GM10248 (cell line): ENCODE data around the gene MUL1.

Experiments
- CTCF ChIA-PET: fragments of 300-600 bp; sonication (Branson Sonifier 250); formaldehyde crosslinking; extraction: SDS; loops from one replicate; lab custom pipeline; 2021; ENCODE audit warnings: antibody characterized with exemption; lab: Yijun Ruan, JAX
- POLR2A ChIA-PET: fragments of 350-650 bp; sonication (Branson Sonifier 250); formaldehyde crosslinking; extraction: SDS; loops from one replicate; lab custom pipeline; 2020; ENCODE audit warnings: antibody characterized with exemption; lab: Yijun Ruan, JAX
- DNase-seq: peaks from one replicate; pipeline ENCODE4 v3.0.0; 2012; ENCODE audit errors: extremely low spot score
- CTCF ChIP-seq: IDR thresholded peaks from 2 replicates; pipeline ENCODE4 v1.5.1; 2012; ENCODE audit warnings: mild to moderate bottlenecking, low read depth; ENCODE audit errors: extremely low read depth, missing control alignments, control extremely low read depth

The MUL1 gene

GRCh38 chr1:20493839-20494608 lies 13.9 kb downstream of the MUL1 start:
- CTCF ChIA-PET = interaction anchor here (0.6 to 8.0 kb wide), 34 partner anchors 9 to 573 kb away, joined by 3 to 116 read pairs (median 4); partner anchors contain the start of genes CDA and MUL1
- POLR2A ChIA-PET = no interaction called here
- peak; percentile 98 for TF ChIP-seq CTCF
- peak; percentile 85 for DNase-seq

GRCh38 chr1:20493309-20493708 lies 14.6 kb downstream of the MUL1 start:
- no peak for TF ChIP-seq CTCF
- CTCF ChIA-PET = interaction anchor here (0.6 to 8.0 kb wide), 24 partner anchors 11 to 344 kb away, joined by 3 to 116 read pairs (median 5); no protein-coding TSS in a partner anchor
- POLR2A ChIA-PET = no interaction called here
- DNase-seq = no peak

GRCh38 chr1:20492751-20493150 lies 15.2 kb downstream of the MUL1 start:
- ChIA-PET POLR2A (no interaction called here), CTCF (interaction anchor here (1.1 to 8.0 kb wide), 7 partner anchors 11 to 277 kb away, joined by 3 to 116 read pairs (median 4); no protein-coding TSS in a partner anchor)
- no peak for DNase-seq
- no peak for TF ChIP-seq CTCF

- no peak for DNase-seq
- no peak for TF ChIP-seq CTCF
- CTCF ChIA-PET = interaction anchor here (1.1 to 8.0 kb wide), 5 partner anchors 10 to 340 kb away, joined by 4 to 116 read pairs (median 4); no protein-coding TSS in a partner anchor
- POLR2A ChIA-PET = no interaction called here
These were observed 16.1 kb downstream of the MUL1 start for GRCh38 chr1:20491866-20492265.

GRCh38 chr1:20491178-20491577 lies 16.8 kb downstream of the MUL1 start:
- CTCF ChIA-PET = interaction anchor here (1.4 to 8.0 kb wide), 4 partner anchors 115 to 339 kb away, joined by 4 to 116 read pairs (median 12); no protein-coding TSS in a partner anchor
- POLR2A ChIA-PET = no interaction called here
- TF ChIP-seq CTCF = no peak

GRCh38 chr1:20487236-20487590 lies 20.7 kb downstream of the MUL1 start:
- CTCF ChIA-PET = interaction anchor here (1.4 kb wide), 1 partner anchor 274 kb away, joined by 5 read pairs; no protein-coding TSS in a partner anchor
- no peak for DNase-seq
- POLR2A ChIA-PET = no interaction called here
- no peak for TF ChIP-seq CTCF

More at GRCh38 chr1:20491178-20491577, 16.8 kb downstream of the MUL1 start:
- DNase-seq = no peak
